Measurements from ENCODE around the gene TMED9.

DNA sequence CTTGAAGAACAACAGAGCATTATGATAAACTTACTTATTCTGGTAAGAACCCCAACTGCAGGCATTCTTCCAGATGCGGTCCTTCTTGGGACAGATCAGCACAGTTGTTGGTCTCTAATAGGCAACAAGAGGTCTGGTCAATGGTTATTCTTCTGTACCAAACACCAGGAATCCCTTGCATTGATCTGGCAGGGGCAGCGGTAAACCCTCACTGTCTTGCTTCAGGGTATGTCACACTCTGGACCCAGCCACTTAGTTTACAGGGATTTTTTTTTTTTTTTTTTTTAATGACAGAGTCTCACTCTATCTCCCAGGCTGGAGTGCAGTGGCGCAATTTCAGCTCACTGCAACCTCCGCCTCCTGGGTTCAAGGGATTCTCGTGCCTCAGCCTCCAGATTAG, 36.3 kb upstream of the TMED9 start:
- TF ChIP-seq EP300 (IDR thresholded peaks at IDR 0.05) (no peak), CTCF (IDR thresholded peaks at IDR 0.05) (no peak)

Data from tibial nerve (tissue), 4 donors.